C4-2B (cell line): ENCODE results near the gene PSTK.

Source experiments
- H3K27ac ChIP-seq: fragments of 450-650 bp; 2 replicates; pipeline ENCODE4 v1.5.1; 2017
- CTCF ChIP-seq: fragments of 450-650 bp; conservative IDR thresholded peaks from 2 replicates; pipeline ENCODE4 v1.5.1; 2017; ENCODE audit warnings: mild to moderate bottlenecking
- ZFX ChIP-seq: fragments of 450-650 bp; IDR thresholded peaks from 2 replicates; pipeline ENCODE4 v1.6.1; 2017

The PSTK gene, protein sequence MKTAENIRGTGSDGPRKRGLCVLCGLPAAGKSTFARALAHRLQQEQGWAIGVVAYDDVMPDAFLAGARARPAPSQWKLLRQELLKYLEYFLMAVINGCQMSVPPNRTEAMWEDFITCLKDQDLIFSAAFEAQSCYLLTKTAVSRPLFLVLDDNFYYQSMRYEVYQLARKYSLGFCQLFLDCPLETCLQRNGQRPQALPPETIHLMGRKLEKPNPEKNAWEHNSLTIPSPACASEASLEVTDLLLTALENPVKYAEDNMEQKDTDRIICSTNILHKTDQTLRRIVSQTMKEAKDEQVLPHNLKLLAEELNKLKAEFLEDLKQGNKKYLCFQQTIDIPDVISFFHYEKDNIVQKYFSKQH

DNA sequence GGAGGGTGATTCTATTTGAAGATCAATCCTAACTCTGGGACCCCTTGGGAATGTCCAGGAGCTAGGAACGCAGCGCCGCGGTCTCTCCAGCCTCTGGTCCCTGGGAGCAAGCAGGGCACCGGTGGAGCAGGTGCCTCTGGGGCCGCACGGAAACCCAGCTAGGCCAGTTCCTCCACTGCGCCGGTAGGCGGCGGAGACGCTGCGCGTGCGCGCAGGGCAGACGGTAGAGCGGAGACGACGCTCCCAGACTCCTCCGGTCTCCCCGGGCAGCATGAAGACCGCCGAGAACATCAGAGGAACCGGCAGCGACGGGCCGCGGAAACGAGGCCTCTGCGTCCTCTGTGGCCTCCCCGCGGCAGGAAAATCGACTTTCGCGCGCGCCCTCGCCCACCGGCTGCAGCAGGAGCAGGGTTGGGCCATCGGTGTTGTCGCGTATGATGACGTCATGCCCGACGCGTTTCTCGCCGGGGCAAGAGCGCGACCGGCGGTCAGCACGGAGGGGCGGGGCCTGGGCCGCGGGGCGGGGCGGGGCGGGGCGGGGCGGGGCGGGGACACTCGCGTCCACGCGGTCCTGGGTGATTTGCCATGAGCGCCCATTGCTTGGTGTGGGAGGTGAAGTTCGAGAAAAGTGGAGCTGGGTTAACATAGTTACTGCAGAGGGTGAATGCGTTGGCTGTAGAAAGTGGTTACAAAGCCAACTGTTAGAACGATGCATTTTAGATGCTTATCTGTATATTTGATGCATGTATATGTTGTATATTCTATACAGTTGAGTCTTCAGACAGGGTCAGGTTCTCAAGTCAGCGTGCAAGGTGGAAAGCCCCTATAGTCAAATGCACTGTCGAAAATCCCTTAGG, at the start of gene PSTK:
PSTK (plus strand) TSS at position 193 of the 857 bp plus-strand sequence; CDS start at position 272, 79 bp downstream.
- TF ChIP-seq CTCF, result peak; percentile 90
- TF ChIP-seq ZFX, result peak; percentile 30; the same call in 1 of the 2 replicates
- peak within 1 kb of the TSS; percentile 95 for H3K27ac ChIP-seq

DNA sequence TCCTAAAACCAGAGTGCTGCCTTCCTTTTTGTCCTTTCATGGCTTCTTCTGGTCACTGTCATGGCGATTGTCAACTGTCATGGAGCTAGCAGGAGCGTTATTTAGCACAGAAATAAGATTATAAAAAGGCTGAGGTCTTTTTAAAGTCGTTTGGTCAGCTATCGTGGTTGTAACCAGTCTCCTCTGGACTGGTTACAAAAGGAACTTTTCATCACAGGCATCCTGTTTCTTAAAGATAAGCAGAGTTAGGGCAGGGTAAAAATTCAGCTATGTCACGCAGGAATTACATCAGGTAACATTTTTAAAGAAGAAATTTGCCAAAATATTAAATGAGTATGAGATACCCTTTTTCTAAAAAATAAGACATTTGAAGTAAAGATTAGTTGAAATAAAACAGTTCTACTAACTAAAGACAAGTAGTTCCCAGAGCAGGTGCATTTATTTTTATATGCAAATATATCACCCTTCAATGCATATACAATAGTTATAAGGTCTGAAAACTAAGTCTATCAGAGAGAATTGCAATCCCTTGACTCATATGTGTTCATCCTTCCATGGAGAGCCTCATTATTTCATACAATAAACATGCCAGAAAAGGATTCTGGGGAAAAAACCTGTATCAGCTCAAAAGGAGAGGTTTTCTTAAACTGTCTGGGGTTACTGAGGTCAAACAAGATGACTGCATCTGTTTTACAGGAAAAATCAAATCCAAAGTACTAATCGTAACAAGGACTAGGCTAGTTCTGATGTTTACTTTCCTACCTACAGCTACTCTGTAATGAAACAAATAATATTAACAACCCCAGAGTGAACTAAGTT, 48.9 kb upstream of the PSTK start:
- TF ChIP-seq ZFX, result no peak
- TF ChIP-seq CTCF, result no peak
- no peak overlapping the region for H3K27ac ChIP-seq

DNA sequence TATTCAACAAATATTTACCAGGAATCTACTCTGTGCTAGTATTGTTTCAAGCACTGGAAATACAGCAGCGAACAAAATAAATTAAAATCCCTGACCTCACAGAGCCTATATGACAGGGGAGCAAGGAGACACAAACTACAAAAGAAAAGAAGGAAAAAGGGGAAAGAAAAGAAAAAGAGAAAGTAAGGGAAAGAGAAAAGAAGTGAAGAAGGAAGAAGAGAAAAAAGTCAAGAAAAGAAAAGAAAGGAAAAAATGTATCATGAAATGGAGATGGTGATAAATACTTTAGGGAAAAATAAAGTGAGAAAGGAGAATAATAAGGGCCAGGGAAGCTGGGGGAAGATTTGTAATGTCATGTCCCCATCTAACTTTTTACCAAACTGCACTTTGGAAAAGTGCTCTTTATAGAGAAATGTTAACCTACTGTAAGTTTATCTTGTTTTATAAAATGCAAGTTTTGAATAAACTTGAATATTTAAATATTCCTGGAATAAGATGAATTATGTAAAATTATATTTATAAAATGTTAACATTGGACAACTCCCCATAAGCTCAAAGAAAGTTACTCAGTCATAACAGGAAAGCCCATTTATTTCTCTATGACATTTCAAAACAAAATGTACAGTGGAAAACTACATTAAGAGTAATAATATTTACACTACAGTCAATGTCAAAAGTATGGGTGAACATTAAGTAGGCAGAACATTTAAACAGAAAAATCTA, 40.9 kb upstream of the PSTK start:
- no peak for TF ChIP-seq CTCF
- TF ChIP-seq ZFX, result no peak
- no peak overlapping the region for H3K27ac ChIP-seq

GRCh38 chr10:122939856-122940543, 40.2 kb upstream of the PSTK start:
- H3K27ac ChIP-seq, result no peak overlapping the region
- TF ChIP-seq ZFX (no peak), CTCF (no peak)

GRCh38 chr10:122949296-122949695, 30.9 kb upstream of the PSTK start:
- no peak overlapping the region for H3K27ac ChIP-seq
- no peak for TF ChIP-seq CTCF
- no peak for TF ChIP-seq ZFX
